HepG2 (cell line): ENCODE results near the gene MAJIN. TPM values are rescaled to one million over a fixed set of nuclear protein-coding genes. Genes with fewer than 3 reads are reported as not detected.

Experiments used
- ELF1 ChIP-seq: sonication (generic); formaldehyde crosslinking; IDR thresholded peaks from 2 replicates; pipeline ENCODE4 v1.4.0; 2020; ENCODE audit warnings: missing genetic modification reagents
- FOSL1 ChIP-seq: sonication (generic); formaldehyde crosslinking; IDR thresholded peaks from 2 replicates; pipeline ENCODE4 v1.9.0; 2021; ENCODE audit warnings: missing genetic modification reagents, borderline replicate concordance
- HDAC2 ChIP-seq: sonication (generic); formaldehyde crosslinking; IDR thresholded peaks from 2 replicates; pipeline ENCODE4 v1.4.0; 2020; ENCODE audit warnings: missing genetic modification reagents
- KLF9 ChIP-seq: IDR thresholded peaks from 2 replicates; pipeline ENCODE4 v1.6.1; 2016; ENCODE audit warnings: low read depth
- RBAK ChIP-seq: sonication (generic); formaldehyde crosslinking; IDR thresholded peaks from 2 replicates; pipeline ENCODE4 v1.5.1; 2020; ENCODE audit warnings: mild to moderate bottlenecking, missing genetic modification reagents
- REXO4 ChIP-seq: sonication (generic); formaldehyde crosslinking; IDR thresholded peaks from 2 replicates; pipeline ENCODE4 v1.8.0; 2022; ENCODE audit warnings: missing genetic modification reagents, mild to moderate bottlenecking, borderline replicate concordance
- ZMYM2 ChIP-seq: sonication (generic); formaldehyde crosslinking; IDR thresholded peaks from 2 replicates; pipeline ENCODE4 v1.8.0; 2022; ENCODE audit warnings: mild to moderate bottlenecking, missing genetic modification reagents
- ZNF17 ChIP-seq: sonication (generic); formaldehyde crosslinking; IDR thresholded peaks from 2 replicates; pipeline ENCODE4 v1.5.0; 2020; ENCODE audit warnings: mild to moderate bottlenecking, missing genetic modification reagents
- ZNF260 ChIP-seq: sonication (generic); formaldehyde crosslinking; IDR thresholded peaks from 2 replicates; pipeline ENCODE4 v1.4.0; 2020; ENCODE audit warnings: missing genetic modification reagents, low read depth, mild to moderate bottlenecking, borderline replicate concordance
- ZNF354B ChIP-seq: sonication (generic); formaldehyde crosslinking; IDR thresholded peaks from 2 replicates; pipeline ENCODE4 v1.8.0; 2022; ENCODE audit warnings: mild to moderate bottlenecking, missing genetic modification reagents
- ZNF501 ChIP-seq: sonication (generic); formaldehyde crosslinking; IDR thresholded peaks from 2 replicates; pipeline ENCODE4 v1.5.1; 2020; ENCODE audit warnings: mild to moderate bottlenecking, moderate library complexity, missing genetic modification reagents
- ZNF530 ChIP-seq: sonication (generic); formaldehyde crosslinking; IDR thresholded peaks from 2 replicates; pipeline ENCODE4 v1.5.0; 2020; ENCODE audit warnings: low read depth, mild to moderate bottlenecking, missing genetic modification reagents
- polyA plus RNA-seq, 8 experiments: library from polyadenylated mRNA; depleted of rRNA in 3 of 8; stranded (reverse) in 7 of 8; unstranded in 1 of 8; fragments of >200 nt; fragmentation: Illumina TruSeq in 4 of 8; extraction: Trizol in 4 of 8; gene quantifications; 2 replicates each; pipeline versions ENCODE4 v1.2.1 to v1.2.3, GENCODE V29; 2011 to 2016; ENCODE audit warnings: low read depth in 4 of 8, missing spikeins in 1 of 8, mixed read lengths in 1 of 8; ENCODE audit not compliant: insufficient read depth in 1 of 8
- total RNA-seq, 5 experiments: library from RNA; depleted of rRNA; stranded (reverse); fragments of >200 nt; fragmentation: Illumina TruSeq; extraction: Trizol; gene quantifications; 2 replicates each; pipeline ENCODE4 v1.2.3, GENCODE V29; 2016; ENCODE audit warnings: low read depth in 1 of 5
- TF ChIP-seq, protein P1 (sequence below): sonication (generic); formaldehyde crosslinking; IDR thresholded peaks from 2 replicates; pipeline ENCODE4 v1.5.0; 2020; ENCODE audit warnings: mild to moderate bottlenecking, missing genetic modification reagents
- TF ChIP-seq, protein P2 (sequence below): sonication (generic); formaldehyde crosslinking; IDR thresholded peaks from 2 replicates; pipeline ENCODE4 v1.9.0; 2021; ENCODE audit warnings: missing genetic modification reagents, mild to moderate bottlenecking, borderline replicate concordance
- TF ChIP-seq, protein P3 (sequence below): IDR thresholded peaks from 2 replicates; pipeline ENCODE4 v1.6.1; 2018; ENCODE audit warnings: missing genetic modification reagents
- TF ChIP-seq, protein P4 (sequence below): sonication (generic); formaldehyde crosslinking; IDR thresholded peaks from 2 replicates; pipeline ENCODE4 v1.5.0; 2020; ENCODE audit warnings: mild to moderate bottlenecking, missing genetic modification reagents, moderate library complexity
- TF ChIP-seq, protein P5 (sequence below): IDR thresholded peaks from 2 replicates; pipeline ENCODE4 v1.6.1; 2016
- TF ChIP-seq, protein P6 (sequence below): sonication (generic); formaldehyde crosslinking; IDR thresholded peaks from 2 replicates; pipeline ENCODE4 v1.5.0; 2020; ENCODE audit warnings: missing genetic modification reagents, mild to moderate bottlenecking, borderline replicate concordance
- TF ChIP-seq, protein P7 (sequence below): sonication (generic); formaldehyde crosslinking; IDR thresholded peaks from 2 replicates; pipeline ENCODE4 v1.8.0; 2022; ENCODE audit warnings: missing genetic modification reagents, mild to moderate bottlenecking, borderline replicate concordance

The MAJIN gene
- total and polyA plus RNA-seq, 2 of the 13 experiments (the other 11 are each of a cell fraction or from before 2014, with no cell fraction given) = not detected

DNA sequence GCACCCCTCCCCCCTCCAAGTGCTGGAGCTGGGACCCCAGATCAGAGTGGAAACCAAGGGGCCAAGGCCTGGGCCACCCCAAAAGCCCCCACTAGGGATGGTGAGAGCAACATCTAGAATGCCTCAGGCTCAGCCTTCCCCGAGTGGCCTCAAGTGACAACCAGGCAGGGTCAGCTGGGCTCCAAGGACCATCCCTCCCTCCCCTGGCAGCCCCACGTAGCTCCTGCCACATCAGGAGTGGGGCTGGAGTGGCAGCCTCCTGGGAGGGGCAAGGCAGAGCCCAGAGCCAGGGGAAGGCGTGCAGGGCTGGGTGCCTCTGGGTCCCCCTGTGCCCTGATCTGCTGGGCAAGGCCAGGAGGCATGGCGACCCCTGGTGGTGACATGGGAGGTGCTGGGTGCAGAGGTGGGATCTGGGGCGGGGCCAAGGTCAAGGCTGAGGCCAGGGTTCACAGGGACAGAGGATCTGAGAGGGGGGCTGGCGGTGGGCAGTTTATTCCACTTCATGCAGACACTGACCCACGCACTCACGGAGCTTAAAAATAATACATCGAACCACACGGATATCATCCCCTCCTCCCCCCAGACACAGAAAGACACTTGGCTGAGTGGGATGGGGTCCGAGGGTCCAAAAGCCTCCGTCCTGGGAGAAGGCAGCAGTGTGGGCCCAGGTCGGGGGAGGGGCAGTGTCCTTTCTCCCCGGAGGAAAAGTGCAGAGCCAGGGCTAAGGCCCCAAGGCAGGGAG, 77.7 kb downstream of the MAJIN start (continued):
- TF ChIP-seq, protein P1, sequence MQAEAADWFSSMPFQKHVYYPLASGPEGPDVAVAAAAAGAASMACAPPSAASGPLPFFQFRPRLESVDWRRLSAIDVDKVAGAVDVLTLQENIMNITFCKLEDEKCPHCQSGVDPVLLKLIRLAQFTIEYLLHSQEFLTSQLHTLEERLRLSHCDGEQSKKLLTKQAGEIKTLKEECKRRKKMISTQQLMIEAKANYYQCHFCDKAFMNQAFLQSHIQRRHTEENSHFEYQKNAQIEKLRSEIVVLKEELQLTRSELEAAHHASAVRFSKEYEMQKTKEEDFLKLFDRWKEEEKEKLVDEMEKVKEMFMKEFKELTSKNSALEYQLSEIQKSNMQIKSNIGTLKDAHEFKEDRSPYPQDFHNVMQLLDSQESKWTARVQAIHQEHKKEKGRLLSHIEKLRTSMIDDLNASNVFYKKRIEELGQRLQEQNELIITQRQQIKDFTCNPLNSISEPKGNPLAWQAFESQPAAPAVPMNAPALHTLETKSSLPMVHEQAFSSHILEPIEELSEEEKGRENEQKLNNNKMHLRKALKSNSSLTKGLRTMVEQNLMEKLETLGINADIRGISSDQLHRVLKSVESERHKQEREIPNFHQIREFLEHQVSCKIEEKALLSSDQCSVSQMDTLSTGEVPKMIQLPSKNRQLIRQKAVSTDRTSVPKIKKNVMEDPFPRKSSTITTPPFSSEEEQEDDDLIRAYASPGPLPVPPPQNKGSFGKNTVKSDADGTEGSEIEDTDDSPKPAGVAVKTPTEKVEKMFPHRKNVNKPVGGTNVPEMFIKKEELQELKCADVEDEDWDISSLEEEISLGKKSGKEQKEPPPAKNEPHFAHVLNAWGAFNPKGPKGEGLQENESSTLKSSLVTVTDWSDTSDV (CRISPR knock-in tag) = no peak
- TF ChIP-seq ZNF260 (CRISPR knock-in tag) (no peak), ZMYM2 (CRISPR knock-in tag) (peak; percentile 69; the same call in 1 of the 2 replicates), ZNF354B (CRISPR knock-in tag) (peak; percentile 77), RBAK (peak; percentile 29; the same call in 1 of the 2 replicates), ZNF501 (CRISPR knock-in tag) (no peak; the same call in 1 of the 2 replicates), FOSL1 (CRISPR knock-in tag) (no peak), HDAC2 (CRISPR knock-in tag) (peak; percentile 90), ELF1 (CRISPR knock-in tag) (peak; percentile 59), ZNF17 (no peak), ZNF530 (CRISPR knock-in tag) (no peak), REXO4 (CRISPR knock-in tag) (no peak), KLF9 (CRISPR knock-in tag) (no peak)
- TF ChIP-seq, protein P2, sequence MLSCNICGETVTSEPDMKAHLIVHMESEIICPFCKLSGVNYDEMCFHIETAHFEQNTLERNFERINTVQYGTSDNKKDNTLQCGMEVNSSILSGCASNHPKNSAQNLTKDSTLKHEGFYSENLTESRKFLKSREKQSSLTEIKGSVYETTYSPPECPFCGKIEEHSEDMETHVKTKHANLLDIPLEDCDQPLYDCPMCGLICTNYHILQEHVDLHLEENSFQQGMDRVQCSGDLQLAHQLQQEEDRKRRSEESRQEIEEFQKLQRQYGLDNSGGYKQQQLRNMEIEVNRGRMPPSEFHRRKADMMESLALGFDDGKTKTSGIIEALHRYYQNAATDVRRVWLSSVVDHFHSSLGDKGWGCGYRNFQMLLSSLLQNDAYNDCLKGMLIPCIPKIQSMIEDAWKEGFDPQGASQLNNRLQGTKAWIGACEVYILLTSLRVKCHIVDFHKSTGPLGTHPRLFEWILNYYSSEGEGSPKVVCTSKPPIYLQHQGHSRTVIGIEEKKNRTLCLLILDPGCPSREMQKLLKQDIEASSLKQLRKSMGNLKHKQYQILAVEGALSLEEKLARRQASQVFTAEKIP (CRISPR knock-in tag) = no peak
- TF ChIP-seq, protein P3, sequence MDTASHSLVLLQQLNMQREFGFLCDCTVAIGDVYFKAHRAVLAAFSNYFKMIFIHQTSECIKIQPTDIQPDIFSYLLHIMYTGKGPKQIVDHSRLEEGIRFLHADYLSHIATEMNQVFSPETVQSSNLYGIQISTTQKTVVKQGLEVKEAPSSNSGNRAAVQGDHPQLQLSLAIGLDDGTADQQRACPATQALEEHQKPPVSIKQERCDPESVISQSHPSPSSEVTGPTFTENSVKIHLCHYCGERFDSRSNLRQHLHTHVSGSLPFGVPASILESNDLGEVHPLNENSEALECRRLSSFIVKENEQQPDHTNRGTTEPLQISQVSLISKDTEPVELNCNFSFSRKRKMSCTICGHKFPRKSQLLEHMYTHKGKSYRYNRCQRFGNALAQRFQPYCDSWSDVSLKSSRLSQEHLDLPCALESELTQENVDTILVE (CRISPR knock-in tag) = 0 out of 2 replicates have a peak, but pooled peaks have one; percentile 56
- TF ChIP-seq, protein P4, sequence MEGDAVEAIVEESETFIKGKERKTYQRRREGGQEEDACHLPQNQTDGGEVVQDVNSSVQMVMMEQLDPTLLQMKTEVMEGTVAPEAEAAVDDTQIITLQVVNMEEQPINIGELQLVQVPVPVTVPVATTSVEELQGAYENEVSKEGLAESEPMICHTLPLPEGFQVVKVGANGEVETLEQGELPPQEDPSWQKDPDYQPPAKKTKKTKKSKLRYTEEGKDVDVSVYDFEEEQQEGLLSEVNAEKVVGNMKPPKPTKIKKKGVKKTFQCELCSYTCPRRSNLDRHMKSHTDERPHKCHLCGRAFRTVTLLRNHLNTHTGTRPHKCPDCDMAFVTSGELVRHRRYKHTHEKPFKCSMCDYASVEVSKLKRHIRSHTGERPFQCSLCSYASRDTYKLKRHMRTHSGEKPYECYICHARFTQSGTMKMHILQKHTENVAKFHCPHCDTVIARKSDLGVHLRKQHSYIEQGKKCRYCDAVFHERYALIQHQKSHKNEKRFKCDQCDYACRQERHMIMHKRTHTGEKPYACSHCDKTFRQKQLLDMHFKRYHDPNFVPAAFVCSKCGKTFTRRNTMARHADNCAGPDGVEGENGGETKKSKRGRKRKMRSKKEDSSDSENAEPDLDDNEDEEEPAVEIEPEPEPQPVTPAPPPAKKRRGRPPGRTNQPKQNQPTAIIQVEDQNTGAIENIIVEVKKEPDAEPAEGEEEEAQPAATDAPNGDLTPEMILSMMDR (CRISPR knock-in tag) = peak; percentile 99
- TF ChIP-seq, protein P5, sequence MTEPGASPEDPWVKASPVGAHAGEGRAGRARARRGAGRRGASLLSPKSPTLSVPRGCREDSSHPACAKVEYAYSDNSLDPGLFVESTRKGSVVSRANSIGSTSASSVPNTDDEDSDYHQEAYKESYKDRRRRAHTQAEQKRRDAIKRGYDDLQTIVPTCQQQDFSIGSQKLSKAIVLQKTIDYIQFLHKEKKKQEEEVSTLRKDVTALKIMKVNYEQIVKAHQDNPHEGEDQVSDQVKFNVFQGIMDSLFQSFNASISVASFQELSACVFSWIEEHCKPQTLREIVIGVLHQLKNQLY (CRISPR knock-in tag) = 0 out of 2 replicates have a peak, but pooled peaks have one; percentile 38
- TF ChIP-seq, protein P6, sequence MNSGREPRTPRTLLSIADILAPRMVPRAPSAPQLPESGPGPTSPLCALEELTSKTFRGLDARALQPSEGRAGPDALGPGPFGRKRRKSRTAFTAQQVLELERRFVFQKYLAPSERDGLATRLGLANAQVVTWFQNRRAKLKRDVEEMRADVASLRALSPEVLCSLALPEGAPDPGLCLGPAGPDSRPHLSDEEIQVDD = no peak; the same call in 1 of the 2 replicates
- TF ChIP-seq, protein P7, sequence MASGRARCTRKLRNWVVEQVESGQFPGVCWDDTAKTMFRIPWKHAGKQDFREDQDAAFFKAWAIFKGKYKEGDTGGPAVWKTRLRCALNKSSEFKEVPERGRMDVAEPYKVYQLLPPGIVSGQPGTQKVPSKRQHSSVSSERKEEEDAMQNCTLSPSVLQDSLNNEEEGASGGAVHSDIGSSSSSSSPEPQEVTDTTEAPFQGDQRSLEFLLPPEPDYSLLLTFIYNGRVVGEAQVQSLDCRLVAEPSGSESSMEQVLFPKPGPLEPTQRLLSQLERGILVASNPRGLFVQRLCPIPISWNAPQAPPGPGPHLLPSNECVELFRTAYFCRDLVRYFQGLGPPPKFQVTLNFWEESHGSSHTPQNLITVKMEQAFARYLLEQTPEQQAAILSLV (CRISPR knock-in tag) = peak; percentile 81
